ENCODE results near the gene ZNF446.
A peak's percentile ranks its signal among the peaks of the same experiment; 100 is the strongest.
"Not testable (repeated sequence)": the region's sequence is repeated elsewhere in the genome, so short reads cannot be mapped to it uniquely, and the experiment has no call there.

ZNF446 gene

GRCh38 chr19:58470837-58471543, 5.2 kb upstream of the ZNF446 start:
- DNase-seq (ENCODE audit: low spot score), result not testable (repeated sequence)

GRCh38 chr19:58471736-58472135, 4.4 kb upstream of the ZNF446 start:
- DNase-seq (ENCODE audit: low spot score), result no peak

DNA sequence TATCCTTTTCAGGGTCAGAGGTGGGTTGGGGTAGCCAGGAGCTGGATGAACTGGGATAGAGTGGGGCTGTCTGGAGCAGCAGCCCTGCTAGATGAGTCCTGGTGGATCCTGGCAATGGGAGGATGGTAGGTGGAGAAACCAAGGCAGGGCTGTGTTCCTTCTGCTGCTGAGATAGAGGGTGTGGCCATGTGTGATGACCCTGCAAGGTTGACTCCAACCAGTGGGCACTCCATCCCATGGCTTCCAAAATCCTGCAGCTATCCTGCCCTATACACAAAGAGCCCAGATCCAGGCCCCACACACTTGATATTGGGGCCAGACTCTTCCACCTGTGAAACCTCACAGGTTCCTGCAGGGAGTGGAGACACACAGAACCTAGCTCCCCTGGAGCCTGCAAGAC, 2.4 kb upstream of the ZNF446 start:
- DNase-seq (ENCODE audit: low spot score), result no peak

DNA sequence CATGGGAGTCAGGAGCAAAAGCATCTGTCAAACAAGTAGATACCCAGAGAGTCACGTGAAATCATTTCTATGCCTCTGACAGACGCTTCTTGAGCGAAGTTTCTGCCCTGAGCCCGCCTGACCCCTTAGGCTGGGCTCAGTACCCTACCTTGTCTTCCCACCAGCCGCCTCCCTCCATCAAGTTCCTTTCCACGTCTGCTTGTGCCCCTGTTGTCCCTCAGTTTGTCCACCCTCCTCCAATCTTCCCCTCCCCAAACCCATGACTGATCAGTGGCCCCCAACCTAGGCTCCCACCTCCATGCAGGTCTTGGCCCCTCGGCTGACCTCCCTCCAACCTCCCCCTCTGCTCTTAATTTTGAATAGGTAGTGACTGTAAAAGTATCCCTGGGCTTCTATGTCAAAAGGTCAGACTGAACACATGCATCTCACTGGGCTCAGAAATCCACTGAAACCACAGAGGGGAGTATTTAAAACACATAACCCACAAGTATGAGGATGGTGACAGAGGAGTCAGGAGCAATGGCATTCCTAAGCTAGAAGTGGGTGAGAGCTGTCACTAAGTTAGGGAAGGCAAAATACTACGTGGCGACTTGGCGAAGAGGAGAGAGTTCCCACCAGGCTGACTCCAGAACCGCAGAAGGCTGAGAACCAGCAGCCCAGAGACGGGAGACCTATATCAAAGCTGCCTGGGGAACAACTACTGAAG, 1.7 kb upstream of the ZNF446 start:
- no peak for DNase-seq (ENCODE audit: low spot score)

- DNase-seq (ENCODE audit: low spot score), result no peak
Measured at GRCh38 chr19:58474997-58475713, 997 bp upstream of the ZNF446 start.

GRCh38 chr19:58476498-58477015, 405 bp downstream of the ZNF446 start:
- peak; percentile 55 for DNase-seq (ENCODE audit: low spot score)

DNA sequence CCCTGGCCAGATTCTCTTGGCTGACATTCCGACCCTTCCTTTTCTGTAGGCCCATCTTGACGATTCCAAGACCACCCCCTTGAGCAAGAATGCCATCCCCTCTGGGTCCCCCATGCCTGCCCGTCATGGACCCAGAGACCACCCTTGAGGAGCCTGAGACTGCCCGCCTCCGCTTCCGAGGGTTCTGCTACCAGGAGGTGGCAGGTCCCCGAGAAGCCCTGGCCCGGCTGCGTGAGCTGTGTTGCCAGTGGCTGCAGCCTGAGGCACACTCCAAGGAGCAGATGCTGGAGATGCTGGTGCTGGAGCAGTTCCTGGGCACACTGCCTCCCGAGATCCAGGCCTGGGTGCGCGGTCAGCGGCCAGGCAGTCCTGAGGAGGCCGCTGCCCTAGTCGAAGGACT, 978 bp downstream of the ZNF446 start:
- no peak for DNase-seq (ENCODE audit: low spot score)

DNA sequence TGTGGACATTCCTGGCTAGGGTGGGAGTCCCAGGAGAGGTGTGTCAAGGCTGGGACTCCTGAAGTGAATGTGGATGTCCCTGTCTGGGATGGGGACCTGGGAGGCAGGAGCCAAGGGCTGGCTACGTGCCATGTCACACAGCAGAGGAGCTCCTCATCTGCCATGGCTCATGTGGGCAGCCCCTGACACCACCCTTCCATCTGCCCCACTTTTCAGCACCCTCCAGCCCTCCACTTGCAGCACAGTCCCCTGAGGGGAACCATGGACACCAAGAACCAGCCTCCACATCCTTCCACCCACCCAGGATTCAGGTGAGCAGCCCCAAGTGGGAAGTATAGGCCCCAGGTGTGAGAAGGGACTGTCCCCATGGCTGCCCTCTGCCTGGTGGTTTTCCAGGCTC, 1.7 kb downstream of the ZNF446 start:
- no peak for DNase-seq (ENCODE audit: low spot score)

- no peak for DNase-seq (ENCODE audit: low spot score)
Measured at GRCh38 chr19:58479303-58479702, 3.2 kb downstream of the ZNF446 start.

DNA sequence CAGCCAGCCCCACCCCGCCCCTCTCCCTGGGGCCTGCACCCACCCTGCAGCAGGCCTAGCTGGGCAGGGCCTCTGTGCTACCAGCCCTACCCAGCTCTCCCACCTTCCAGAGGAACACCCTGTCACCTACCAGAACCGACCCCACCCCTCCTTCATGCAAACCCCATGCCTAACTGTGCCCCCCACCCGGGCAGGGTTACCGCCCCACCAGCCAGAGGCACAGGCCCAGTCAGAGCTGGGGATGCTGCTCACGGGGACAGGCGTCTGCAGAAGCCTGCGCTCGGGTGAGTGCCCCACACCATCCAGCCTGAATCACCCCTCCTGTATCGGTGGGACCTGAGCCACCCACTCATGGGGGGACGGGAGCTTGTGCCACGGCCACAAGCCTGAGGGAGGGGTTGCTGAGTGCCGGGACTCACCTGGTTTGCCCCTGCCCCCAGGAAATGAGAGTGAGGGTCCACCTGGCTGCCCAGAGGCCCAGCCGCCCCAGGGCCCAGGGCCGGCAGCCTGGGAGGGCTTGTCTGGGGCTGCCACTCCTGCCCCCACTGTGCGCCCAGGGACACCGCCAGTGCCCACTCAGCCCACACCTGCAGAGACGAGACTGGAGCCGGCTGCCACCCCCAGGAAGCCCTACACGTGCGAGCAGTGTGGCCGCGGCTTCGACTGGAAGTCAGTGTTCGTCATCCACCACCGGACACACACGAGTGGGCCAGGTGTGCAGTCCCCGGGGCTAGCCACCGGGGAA, 3.8 kb downstream of the ZNF446 start:
- no peak for DNase-seq (ENCODE audit: low spot score)

GRCh38 chr19:58480481-58480830, 4.3 kb downstream of the ZNF446 start:
- no peak for DNase-seq (ENCODE audit: low spot score)

DNA sequence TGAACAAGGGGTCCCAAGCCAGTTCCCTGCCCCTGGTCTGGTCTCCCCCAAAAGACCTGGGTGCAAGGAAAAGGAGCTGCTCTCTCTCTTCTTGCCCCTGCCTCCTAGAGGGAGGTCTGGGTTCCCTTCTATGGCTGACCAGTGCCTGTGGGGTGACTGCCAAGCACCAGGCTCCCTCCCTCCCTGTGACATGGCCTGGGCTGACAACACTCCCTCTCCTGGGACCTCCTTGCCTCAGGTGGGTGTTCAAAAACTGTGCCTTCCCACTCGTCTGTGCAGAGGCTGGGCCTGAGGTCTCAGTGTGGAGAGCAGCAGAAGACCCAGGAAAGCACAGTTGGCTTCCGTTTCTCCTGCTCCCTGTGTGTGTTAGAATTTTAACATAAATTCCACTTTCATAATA, 4.7 kb downstream of the ZNF446 start:
- DNase-seq (ENCODE audit: low spot score), result no peak

DNA sequence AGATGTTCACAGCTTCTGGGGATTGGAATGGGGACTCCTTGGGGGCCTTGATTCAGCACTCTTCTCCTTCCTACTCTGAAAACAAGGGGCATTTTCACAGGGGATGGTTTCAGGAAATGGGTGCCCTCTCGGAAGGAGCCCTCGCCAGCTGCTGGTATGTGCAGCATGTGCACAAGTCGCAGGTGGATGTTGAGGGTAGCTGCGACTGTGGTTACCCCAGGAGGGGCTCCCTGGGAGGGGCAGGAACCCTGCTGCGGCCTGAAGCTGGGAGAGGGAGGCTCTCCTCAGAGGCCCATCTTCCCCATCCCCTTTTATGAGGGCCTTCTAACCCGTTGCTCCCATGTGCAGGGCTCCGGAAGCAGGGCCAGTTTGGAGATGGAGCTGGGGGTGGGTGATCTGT, 6.2 kb downstream of the ZNF446 start:
- DNase-seq (ENCODE audit: low spot score), result no peak

GRCh38 chr19:58483776-58484175, 7.6 kb downstream of the ZNF446 start:
- DNase-seq (ENCODE audit: low spot score), result no peak

DNA sequence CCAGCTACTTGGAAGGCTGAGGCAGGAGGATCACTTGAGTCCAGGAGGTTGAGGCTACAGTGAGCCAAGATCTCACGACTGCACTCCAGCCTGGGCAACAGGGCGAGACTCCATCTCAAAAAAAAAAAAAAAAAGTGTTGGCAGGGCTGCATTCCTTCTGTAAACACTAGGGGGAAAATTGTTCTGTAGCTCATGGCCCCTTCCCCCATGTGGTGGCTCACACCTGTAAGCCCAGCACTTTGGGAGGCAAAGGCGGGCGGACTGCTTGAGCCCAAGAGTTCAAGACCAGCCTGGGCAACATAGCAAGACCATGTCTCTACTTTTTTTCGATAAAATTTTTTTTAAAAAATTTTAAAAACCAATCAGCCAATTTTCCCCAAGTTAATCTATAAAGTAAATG, 8.2 kb downstream of the ZNF446 start:
- not testable (repeated sequence) for DNase-seq (ENCODE audit: low spot score)

GRCh38 chr19:58491393-58491792, 15.2 kb downstream of the ZNF446 start:
- no peak for DNase-seq (ENCODE audit: low spot score)

GRCh38 chr19:58492265-58492664, 16.1 kb downstream of the ZNF446 start:
- DNase-seq (ENCODE audit: low spot score), result no peak

DNA sequence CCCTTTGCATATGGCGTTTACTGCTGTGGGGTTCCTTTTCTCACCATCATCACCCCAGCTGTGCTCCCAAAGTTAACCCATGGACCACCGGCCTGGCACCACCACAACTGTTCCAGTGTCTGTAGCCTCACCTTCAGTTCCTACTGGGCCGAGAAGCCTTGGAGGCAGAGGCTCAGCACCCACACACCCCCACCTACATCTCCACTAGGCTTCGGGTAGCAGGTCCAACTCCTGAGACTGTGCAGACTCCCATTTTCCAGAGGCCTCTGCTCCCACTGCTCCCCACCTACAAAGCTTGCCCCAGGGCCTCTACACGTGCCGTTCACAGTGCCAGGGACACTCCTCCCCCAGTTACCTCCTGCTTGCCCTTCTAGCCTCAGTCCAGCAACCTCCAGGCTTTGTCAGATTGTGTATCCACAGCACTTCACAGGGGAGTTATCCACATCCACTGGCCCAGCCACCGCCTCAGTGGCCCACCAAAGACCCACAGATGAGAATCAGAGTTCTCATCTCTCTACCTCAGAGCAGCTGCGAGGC, 21.6 kb downstream of the ZNF446 start:
- no peak for DNase-seq (ENCODE audit: low spot score)

DNA sequence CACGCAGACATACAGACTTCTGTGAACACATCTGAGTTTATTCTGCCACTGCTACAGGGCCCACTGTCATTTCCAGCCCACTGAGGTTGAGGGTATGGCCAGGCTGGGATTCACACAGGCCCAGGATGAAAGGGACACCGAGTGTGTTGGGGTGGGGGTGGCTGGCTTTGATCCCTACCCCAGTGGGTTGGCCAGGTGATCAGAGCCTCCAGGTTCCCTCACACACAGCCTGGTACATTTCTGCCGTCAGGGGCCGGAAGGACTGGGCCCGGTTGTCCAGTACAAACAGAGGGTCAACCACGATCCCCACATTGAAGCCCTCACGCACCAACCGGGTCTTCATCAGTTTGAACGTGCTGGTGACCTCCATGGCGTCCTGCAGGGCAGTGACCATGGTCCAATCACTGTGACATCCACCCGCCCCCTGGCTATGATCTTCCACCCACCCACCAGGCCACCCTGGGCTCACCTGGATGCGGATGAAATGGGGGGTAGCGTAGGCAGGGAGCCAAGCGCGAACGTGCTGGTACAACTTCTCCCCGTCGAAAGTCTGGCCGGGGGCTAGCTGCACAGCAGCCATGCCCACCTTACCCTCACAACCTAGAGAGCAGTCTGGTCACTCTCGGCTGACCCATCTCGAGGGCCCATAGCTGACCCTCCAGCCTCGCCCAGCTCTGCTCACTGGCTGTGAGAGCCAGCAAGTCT, 22.3 kb downstream of the ZNF446 start:
- DNase-seq (ENCODE audit: low spot score), result no peak

DNA sequence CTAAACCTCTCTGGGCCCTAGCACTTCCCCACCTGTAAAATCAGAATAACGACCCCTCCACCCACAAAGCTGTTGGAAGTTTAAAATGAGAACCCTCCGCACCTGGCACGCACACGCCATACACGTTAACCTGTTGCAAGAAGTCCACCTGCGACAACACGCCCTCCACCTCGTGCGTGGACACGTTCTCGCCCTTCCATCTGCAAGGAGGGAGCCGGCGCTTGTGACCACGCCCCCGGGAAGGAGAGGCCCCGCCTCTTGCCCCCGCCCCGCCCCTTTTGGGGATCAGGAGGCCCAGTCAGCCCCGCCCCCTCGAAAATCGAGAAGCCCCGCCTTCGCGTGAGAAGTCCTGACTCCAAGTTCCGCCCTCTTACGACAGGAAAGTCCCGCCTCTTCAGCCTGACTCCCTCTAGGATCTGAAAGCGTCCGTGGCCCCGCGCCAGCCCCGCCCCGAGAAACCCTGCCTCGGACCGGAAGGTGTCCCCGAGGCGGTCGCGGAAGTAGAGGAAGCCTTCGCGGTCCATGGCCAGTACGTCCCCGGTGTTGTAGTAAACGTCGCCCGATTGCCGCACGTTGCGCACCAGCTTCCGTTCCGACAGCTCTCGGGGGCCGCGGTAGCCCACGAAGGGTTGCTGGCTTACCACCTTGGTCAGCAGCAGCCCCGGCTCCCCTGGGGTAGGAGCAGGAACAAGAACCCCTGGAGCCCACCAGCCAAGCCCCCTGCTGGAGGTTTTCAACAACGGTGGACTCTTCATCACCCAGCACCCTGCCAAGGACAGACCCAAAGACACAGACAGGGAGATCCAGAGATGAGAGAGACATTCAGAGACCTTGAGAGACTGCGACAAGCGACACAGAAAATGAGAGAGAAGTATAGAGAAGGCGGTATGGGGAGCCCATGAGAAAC, 23.1 kb downstream of the ZNF446 start:
- peak; percentile 99 for DNase-seq (ENCODE audit: low spot score)

All from RKO (cell line).